Progenitor cell of endocrine pancreas (in vitro differentiated cells): ENCODE measurements around the gene NCS1. TPM values are rescaled to one million over a fixed set of nuclear protein-coding genes. Genes with fewer than 3 reads are reported as not detected.

ENCODE experiments used
- DNase-seq: peaks from one replicate; pipeline ENCODE4 v3.0.0; 2021; ENCODE audit warnings: low spot score; ENCODE audit not compliant: unreplicated experiment
- H3K27ac Mint-ChIP-seq: 2 replicates; pipeline ENCODE4 v1.8.0; 2021; ENCODE audit warnings: mild to moderate bottlenecking, moderate library complexity, mixed read lengths
- H3K27me3 Mint-ChIP-seq: 2 replicates; pipeline ENCODE4 v1.8.0; 2021; ENCODE audit warnings: mixed read lengths
- H3K36me3 Mint-ChIP-seq: 2 replicates; pipeline ENCODE4 v1.8.0; 2022; ENCODE audit warnings: mixed read lengths; ENCODE audit not compliant: insufficient read depth
- H3K4me1 Mint-ChIP-seq: 2 replicates; pipeline ENCODE4 v1.8.0; 2021; ENCODE audit warnings: low read depth, mixed read lengths
- H3K4me3 Mint-ChIP-seq: 2 replicates; pipeline ENCODE4 v1.8.0; 2021; ENCODE audit warnings: low read depth, mild to moderate bottlenecking, moderate library complexity, mixed read lengths
- H3K9me3 Mint-ChIP-seq: 2 replicates; pipeline ENCODE4 v1.8.0; 2021; ENCODE audit warnings: low read depth, mixed read lengths
- total RNA-seq: library from RNA; stranded (reverse); gene quantifications from 2 replicates; pipeline ENCODE4 v1.2.1, GENCODE V29; 2021
- TF ChIP-seq, protein P1 (sequence below): fragments of 200-600 bp; sonication (generic); IDR thresholded peaks from one replicate; pipeline ENCODE4 v1.5.0; 2021; ENCODE audit warnings: antibody characterized with exemption, mild to moderate bottlenecking; ENCODE audit not compliant: unreplicated experiment

Gene NCS1
- total RNA-seq, 1 donor from 2014 or later, result 29.0 TPM

GRCh38 chr9:130197888-130198287, 25.7 kb downstream of the NCS1 start:
- Mint-ChIP-seq H3K27ac (no peak overlapping the region), H3K4me3 (no peak overlapping the region), H3K27me3 (no peaks in the 10 kb centered on the region), H3K4me1 (peaks cover 18% of the 10 kb centered on the region), H3K36me3 (no peaks in the 10 kb centered on the region), H3K9me3 (no peaks in the 10 kb centered on the region)
- TF ChIP-seq, protein P1, sequence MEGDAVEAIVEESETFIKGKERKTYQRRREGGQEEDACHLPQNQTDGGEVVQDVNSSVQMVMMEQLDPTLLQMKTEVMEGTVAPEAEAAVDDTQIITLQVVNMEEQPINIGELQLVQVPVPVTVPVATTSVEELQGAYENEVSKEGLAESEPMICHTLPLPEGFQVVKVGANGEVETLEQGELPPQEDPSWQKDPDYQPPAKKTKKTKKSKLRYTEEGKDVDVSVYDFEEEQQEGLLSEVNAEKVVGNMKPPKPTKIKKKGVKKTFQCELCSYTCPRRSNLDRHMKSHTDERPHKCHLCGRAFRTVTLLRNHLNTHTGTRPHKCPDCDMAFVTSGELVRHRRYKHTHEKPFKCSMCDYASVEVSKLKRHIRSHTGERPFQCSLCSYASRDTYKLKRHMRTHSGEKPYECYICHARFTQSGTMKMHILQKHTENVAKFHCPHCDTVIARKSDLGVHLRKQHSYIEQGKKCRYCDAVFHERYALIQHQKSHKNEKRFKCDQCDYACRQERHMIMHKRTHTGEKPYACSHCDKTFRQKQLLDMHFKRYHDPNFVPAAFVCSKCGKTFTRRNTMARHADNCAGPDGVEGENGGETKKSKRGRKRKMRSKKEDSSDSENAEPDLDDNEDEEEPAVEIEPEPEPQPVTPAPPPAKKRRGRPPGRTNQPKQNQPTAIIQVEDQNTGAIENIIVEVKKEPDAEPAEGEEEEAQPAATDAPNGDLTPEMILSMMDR, result no peak
- no peak for DNase-seq

GRCh38 chr9:130198501-130199179, 26.4 kb downstream of the NCS1 start:
- TF ChIP-seq, protein P1, result no peak
- Mint-ChIP-seq H3K36me3 (no peaks in the 10 kb centered on the region), H3K4me3 (no peak overlapping the region), H3K27ac (no peak overlapping the region), H3K27me3 (no peaks in the 10 kb centered on the region), H3K4me1 (peaks cover 11% of the 10 kb centered on the region), H3K9me3 (no peaks in the 10 kb centered on the region)
- no peak for DNase-seq

DNA sequence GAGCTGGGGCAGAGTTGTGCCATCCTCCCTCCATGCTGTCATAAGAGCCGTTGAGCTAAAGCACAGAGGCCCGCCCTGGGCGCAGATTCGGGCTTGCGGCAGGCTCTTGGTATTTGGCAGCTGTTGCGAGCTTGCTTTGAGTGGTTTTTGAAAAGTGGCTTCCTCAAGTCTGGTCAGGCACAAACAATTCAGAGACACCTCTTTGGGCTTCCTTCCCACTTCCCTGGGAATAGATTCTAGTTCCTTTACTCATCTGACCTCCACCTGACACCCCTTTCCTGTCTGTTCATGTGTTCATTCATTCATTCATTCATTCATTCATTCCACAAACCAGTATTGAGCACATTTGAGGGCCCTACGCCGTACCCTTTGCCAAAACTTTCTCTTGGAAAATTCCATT, 27.4 kb downstream of the NCS1 start:
- no peak overlapping the region for H3K4me3 Mint-ChIP-seq
- TF ChIP-seq, protein P1, result no peak
- H3K27ac Mint-ChIP-seq, result peak overlapping the region; percentile 33
- DNase-seq, result no peak
- peaks cover 10% of the 10 kb centered on the region for H3K4me1 Mint-ChIP-seq
- no peaks in the 10 kb centered on the region for H3K9me3 Mint-ChIP-seq
- H3K27me3 Mint-ChIP-seq, result no peaks in the 10 kb centered on the region
- H3K36me3 Mint-ChIP-seq, result no peaks in the 10 kb centered on the region

DNA sequence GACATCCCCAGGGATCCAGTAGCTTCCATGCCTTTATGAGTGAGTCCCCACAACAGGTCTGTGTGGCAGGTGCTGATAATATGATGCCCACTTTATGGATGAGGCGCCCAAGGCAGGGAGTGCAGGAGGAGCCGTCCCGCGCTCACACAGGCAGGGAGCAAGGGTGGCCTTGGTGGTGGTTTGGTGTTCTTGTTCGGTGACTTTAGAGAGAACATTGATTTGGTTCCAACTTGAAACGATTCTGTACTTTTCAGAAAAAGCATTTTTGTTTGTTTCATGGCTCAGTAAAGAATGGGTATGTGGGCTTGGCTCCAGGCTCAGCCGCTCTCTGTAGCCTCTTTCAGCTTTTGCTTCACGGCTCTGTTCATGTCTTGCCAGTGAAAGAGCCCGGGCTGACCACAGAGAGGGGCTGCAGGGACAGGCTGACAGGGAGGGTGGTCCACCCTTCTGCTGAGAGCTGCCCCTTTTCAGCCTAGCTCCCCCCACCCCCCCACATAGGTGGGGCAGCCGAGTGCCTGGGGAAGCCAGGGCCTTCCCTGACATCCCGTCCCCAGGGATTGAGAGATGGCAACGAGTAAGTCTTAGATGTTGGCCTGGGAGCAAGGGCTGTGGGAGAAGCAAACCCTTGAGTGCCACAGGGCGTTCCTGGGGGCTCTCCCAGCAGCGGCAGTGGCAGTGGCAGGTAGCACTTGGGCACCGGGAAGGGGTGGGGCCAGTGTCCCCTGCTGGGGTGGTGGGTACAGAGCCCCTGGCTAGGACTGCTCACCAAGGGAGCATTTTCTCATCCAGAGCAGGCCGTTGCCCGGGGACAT, 28.0 kb downstream of the NCS1 start:
- Mint-ChIP-seq H3K36me3 (no peaks in the 10 kb centered on the region), H3K27me3 (no peaks in the 10 kb centered on the region), H3K4me3 (no peak overlapping the region), H3K9me3 (no peaks in the 10 kb centered on the region), H3K27ac (peak overlapping the region; percentile 33), H3K4me1 (peaks cover 10% of the 10 kb centered on the region)
- DNase-seq, result no peak
- TF ChIP-seq, protein P1, result no peak

GRCh38 chr9:130201399-130201873, 29.2 kb downstream of the NCS1 start:
- Mint-ChIP-seq H3K9me3 (no peaks in the 10 kb centered on the region), H3K27me3 (no peaks in the 10 kb centered on the region), H3K27ac (peak overlapping the region; percentile 39), H3K4me3 (no peak overlapping the region), H3K4me1 (peaks cover 10% of the 10 kb centered on the region), H3K36me3 (no peaks in the 10 kb centered on the region)
- TF ChIP-seq, protein P1, result no peak
- DNase-seq, result no peak
